Natural killer cell (primary cell): ENCODE measurements around the gene SEPTIN14. TPM values are rescaled to one million over a fixed set of nuclear protein-coding genes. Genes with fewer than 3 reads are reported as not detected.

Source experiments
- ATAC-seq, 3 donors: fragments of 150-1000 bp in 2 of 3; fragments of 200-7000 bp in 1 of 3; cut with Tn5 transposase; 1 replicate in 1 of 3; 2 replicates in 2 of 3; pipeline ENCODE4 v1.10.0; 2021; ENCODE audit warnings: mild to moderate bottlenecking in 2 of 3, moderate library complexity in 2 of 3
- DNase-seq, 2 donors: peaks; one replicate each; pipeline versions ENCODE4 v3.0.0 to v3.0.0-alpha.2; 2013 to 2021; ENCODE audit warnings: mixed read lengths in 1 of 2
- H3K27ac ChIP-seq: one replicate; pipeline ENCODE4 v1.5.1; 2013; ENCODE audit warnings: mild to moderate bottlenecking, low read length
- H3K27me3 ChIP-seq: one replicate; pipeline ENCODE4 v1.6.1; 2013; ENCODE audit warnings: low read length; ENCODE audit not compliant: control insufficient read depth, insufficient read depth
- H3K36me3 ChIP-seq: one replicate; pipeline ENCODE4 v1.6.1; 2013; ENCODE audit warnings: low read length; ENCODE audit not compliant: control insufficient read depth, insufficient read depth
- H3K4me1 ChIP-seq: one replicate; pipeline ENCODE4 v1.6.1; 2013; ENCODE audit warnings: low read length; ENCODE audit not compliant: control insufficient read depth, insufficient read depth
- H3K4me3 ChIP-seq: one replicate; pipeline ENCODE4 v1.5.1; 2013; ENCODE audit warnings: low read length
- H3K9me3 ChIP-seq: one replicate; pipeline ENCODE4 v1.6.1; 2013; ENCODE audit warnings: low read length; ENCODE audit not compliant: control insufficient read depth, insufficient read depth
- H3K27ac Mint-ChIP-seq, 2 donors: one replicate each; pipeline ENCODE4 v1.8.0; 2022; ENCODE audit warnings: mild to moderate bottlenecking in 2 of 2, mixed read lengths in 2 of 2, moderate library complexity in 1 of 2
- H3K27me3 Mint-ChIP-seq, 2 donors: one replicate each; pipeline ENCODE4 v1.8.0; 2022; ENCODE audit warnings: low read depth in 2 of 2, mixed read lengths in 2 of 2
- H3K36me3 Mint-ChIP-seq: one replicate; pipeline ENCODE4 v1.8.0; 2022; ENCODE audit warnings: mixed read lengths
- H3K4me1 Mint-ChIP-seq, 2 donors: one replicate each; pipeline ENCODE4 v1.8.0; 2022; ENCODE audit warnings: mixed read lengths in 2 of 2
- H3K4me3 Mint-ChIP-seq: one replicate; pipeline ENCODE4 v1.8.0; 2022; ENCODE audit warnings: mild to moderate bottlenecking, moderate library complexity, mixed read lengths
- H3K9me3 Mint-ChIP-seq, 2 donors: one replicate each; pipeline ENCODE4 v1.8.0; 2022; ENCODE audit warnings: mixed read lengths in 2 of 2
- CTCF ChIP-seq: fragments of 200-600 bp; IDR thresholded peaks from one replicate; pipeline ENCODE4 v1.8.0; 2022; ENCODE audit warnings: antibody characterized with exemption
- WGBS: methylation state at CpG from one replicate; pipeline ENCODE4 v1.1.7; 2013; ENCODE audit warnings: missing lambda C conversion rate; ENCODE audit not compliant: insufficient coverage; 5-methylcytosine and 5-hydroxymethylcytosine counted together
- intact Hi-C: fragments of 100-400 bp; cut with micrococcal nuclease; formaldehyde crosslinking; loops from one replicate; pipeline ENCODE4 v1.14.2; 2022
- total RNA-seq, 4 donors: library from RNA; stranded (reverse); fragments of 120-200 nt in 1 of 4; gene quantifications; one replicate each; pipeline versions ENCODE4 v1.2.3 to v1.2.4, GENCODE V29; 2013 to 2022

SEPTIN14 gene
- total RNA-seq, 3 donors from 2014 or later (not counting 1 experiment from before 2014, with no cell fraction given): not detected

GRCh38 chr7:55784151-55784550 is 78.4 kb downstream of the SEPTIN14 start:
- Mint-ChIP-seq H3K4me1 (no peaks in the 10 kb centered on the region), H3K4me3 (no peak overlapping the region), H3K27me3 (no peaks in the 10 kb centered on the region), H3K9me3 (no peaks in the 10 kb centered on the region), H3K27ac (no peak overlapping the region), H3K36me3 (no peaks in the 10 kb centered on the region)
- no peaks in the 10 kb centered on the region for H3K9me3 ChIP-seq
- H3K4me1 ChIP-seq: no peaks in the 10 kb centered on the region
- ATAC-seq (no peak), DNase-seq (no peak)
- no peak overlapping the region for H3K27ac ChIP-seq
- no peak overlapping the region for H3K4me3 ChIP-seq
- TF ChIP-seq CTCF: no peak
- WGBS: 71% methylated on average over 3 of the region's 4 CpGs
- H3K36me3 ChIP-seq: no peaks in the 10 kb centered on the region
- no peaks in the 10 kb centered on the region for H3K27me3 ChIP-seq
- intact Hi-C loops: no loop called here

GRCh38 chr7:55778631-55779030 is 83.9 kb downstream of the SEPTIN14 start:
- H3K4me3 Mint-ChIP-seq: no peak overlapping the region
- ATAC-seq (no peak), DNase-seq (no peak)
- no peaks in the 10 kb centered on the region for H3K9me3 Mint-ChIP-seq
- no peaks in the 10 kb centered on the region for H3K27me3 Mint-ChIP-seq
- intact Hi-C loops: no loop called here
- no peaks in the 10 kb centered on the region for H3K36me3 ChIP-seq
- H3K4me3 ChIP-seq: no peak overlapping the region
- no peaks in the 10 kb centered on the region for H3K9me3 ChIP-seq
- no peak overlapping the region for H3K27ac Mint-ChIP-seq
- H3K36me3 Mint-ChIP-seq: no peaks in the 10 kb centered on the region
- no peaks in the 10 kb centered on the region for H3K4me1 ChIP-seq
- H3K27me3 ChIP-seq: no peaks in the 10 kb centered on the region
- H3K27ac ChIP-seq: no peak overlapping the region
- WGBS: 61% methylated on average over 2 of the region's 2 CpGs
- no peaks in the 10 kb centered on the region for H3K4me1 Mint-ChIP-seq
- no peak for TF ChIP-seq CTCF

GRCh38 chr7:55776196-55776595 is 86.4 kb downstream of the SEPTIN14 start:
- Mint-ChIP-seq H3K9me3 (no peaks in the 10 kb centered on the region), H3K27ac (no peak overlapping the region), H3K27me3 (no peaks in the 10 kb centered on the region), H3K36me3 (no peaks in the 10 kb centered on the region), H3K4me3 (no peak overlapping the region), H3K4me1 (no peaks in the 10 kb centered on the region)
- H3K36me3 ChIP-seq: no peaks in the 10 kb centered on the region
- DNase-seq (no peak), ATAC-seq (no peak)
- no peaks in the 10 kb centered on the region for H3K27me3 ChIP-seq
- H3K9me3 ChIP-seq: no peaks in the 10 kb centered on the region
- WGBS: 93% methylated on average over 8 of the region's 8 CpGs
- intact Hi-C loops: no loop called here
- no peak for TF ChIP-seq CTCF
- H3K27ac ChIP-seq: no peak overlapping the region
- H3K4me1 ChIP-seq: no peaks in the 10 kb centered on the region
- H3K4me3 ChIP-seq: no peak overlapping the region

GRCh38 chr7:55775051-55775420 is 87.5 kb downstream of the SEPTIN14 start:
- no peak for TF ChIP-seq CTCF
- no peaks in the 10 kb centered on the region for H3K4me1 ChIP-seq
- ATAC-seq (no peak), DNase-seq (no peak)
- H3K27ac ChIP-seq: no peak overlapping the region
- no peaks in the 10 kb centered on the region for H3K4me1 Mint-ChIP-seq
- WGBS: 78% methylated on average over 11 of the region's 11 CpGs
- no peaks in the 10 kb centered on the region for H3K9me3 ChIP-seq
- intact Hi-C loops: no loop called here
- no peak overlapping the region for H3K4me3 ChIP-seq
- H3K27me3 Mint-ChIP-seq: no peaks in the 10 kb centered on the region
- H3K36me3 Mint-ChIP-seq: no peaks in the 10 kb centered on the region
- no peaks in the 10 kb centered on the region for H3K27me3 ChIP-seq
- no peaks in the 10 kb centered on the region for H3K9me3 Mint-ChIP-seq
- H3K4me3 Mint-ChIP-seq: no peak overlapping the region
- H3K36me3 ChIP-seq: no peaks in the 10 kb centered on the region
- H3K27ac Mint-ChIP-seq: no peak overlapping the region
